Suprapubic skin (tissue), 4 donors: ENCODE results near the gene IL6ST.

ENCODE experiments used
- POLR2A ChIP-seq, 2 donors: fragments of 450-650 bp; IDR thresholded peaks; one replicate each; pipeline ENCODE4 v1.6.1; 2017; ENCODE audit warnings: antibody characterized with exemption in 2 of 2, mild to moderate bottlenecking in 2 of 2, moderate library complexity in 2 of 2
- POLR2AphosphoS5 ChIP-seq, 3 donors: sonication (generic); formaldehyde crosslinking; IDR thresholded peaks; one replicate each; pipeline ENCODE4 v1.6.1; 2017; ENCODE audit warnings: antibody characterized with exemption in 3 of 3
- TF ChIP-seq, protein P1 (sequence below), 2 donors: fragments of 200-600 bp in 1 of 2; fragments of 450-650 bp in 1 of 2; sonication (generic) in 1 of 2; IDR thresholded peaks; one replicate each; pipeline ENCODE4 v1.5.1; 2016 to 2019; ENCODE audit warnings: antibody characterized with exemption in 2 of 2, mild to moderate bottlenecking in 1 of 2, moderate library complexity in 1 of 2

DNA sequence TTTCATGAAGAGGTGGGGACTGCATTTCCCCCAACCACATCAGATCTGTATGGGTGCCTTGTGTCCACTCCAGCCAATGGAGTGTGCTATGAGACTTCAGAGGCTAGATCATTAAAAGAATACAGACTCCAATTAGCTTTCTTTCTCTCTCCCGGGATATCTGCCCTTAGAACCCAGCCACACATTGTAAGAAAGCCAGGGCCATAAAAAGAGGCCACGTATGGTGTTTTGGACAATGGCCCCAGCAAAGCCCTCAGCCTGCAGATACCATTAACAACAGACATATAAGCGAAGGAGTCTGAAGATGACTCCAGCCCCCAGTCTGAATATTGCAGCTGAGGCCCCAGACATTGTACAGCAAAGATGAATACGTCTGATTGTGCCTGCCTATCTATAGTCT, 21.5 kb downstream of the IL6ST start:
- TF ChIP-seq, protein P1, sequence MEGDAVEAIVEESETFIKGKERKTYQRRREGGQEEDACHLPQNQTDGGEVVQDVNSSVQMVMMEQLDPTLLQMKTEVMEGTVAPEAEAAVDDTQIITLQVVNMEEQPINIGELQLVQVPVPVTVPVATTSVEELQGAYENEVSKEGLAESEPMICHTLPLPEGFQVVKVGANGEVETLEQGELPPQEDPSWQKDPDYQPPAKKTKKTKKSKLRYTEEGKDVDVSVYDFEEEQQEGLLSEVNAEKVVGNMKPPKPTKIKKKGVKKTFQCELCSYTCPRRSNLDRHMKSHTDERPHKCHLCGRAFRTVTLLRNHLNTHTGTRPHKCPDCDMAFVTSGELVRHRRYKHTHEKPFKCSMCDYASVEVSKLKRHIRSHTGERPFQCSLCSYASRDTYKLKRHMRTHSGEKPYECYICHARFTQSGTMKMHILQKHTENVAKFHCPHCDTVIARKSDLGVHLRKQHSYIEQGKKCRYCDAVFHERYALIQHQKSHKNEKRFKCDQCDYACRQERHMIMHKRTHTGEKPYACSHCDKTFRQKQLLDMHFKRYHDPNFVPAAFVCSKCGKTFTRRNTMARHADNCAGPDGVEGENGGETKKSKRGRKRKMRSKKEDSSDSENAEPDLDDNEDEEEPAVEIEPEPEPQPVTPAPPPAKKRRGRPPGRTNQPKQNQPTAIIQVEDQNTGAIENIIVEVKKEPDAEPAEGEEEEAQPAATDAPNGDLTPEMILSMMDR (IDR thresholded peaks at IDR 0.05): no peak
- TF ChIP-seq POLR2A (IDR thresholded peaks at IDR 0.05) (no peak), POLR2AphosphoS5 (IDR thresholded peaks at IDR 0.05) (no peak)
